Esophagus muscularis mucosa (tissue), 4 donors: ENCODE data around the gene NRK. TPM values are rescaled to one million over a fixed set of nuclear protein-coding genes. Genes with fewer than 3 reads are reported as not detected.
"Not testable (repeated sequence)": the region's sequence is repeated elsewhere in the genome, so short reads cannot be mapped to it uniquely, and the experiment has no call there.

Source experiments
- DNase-seq: peaks from one replicate; pipeline ENCODE4 v3.0.0-alpha.2; 2017; ENCODE audit errors: extremely low spot score
- H3K27ac ChIP-seq, 4 donors: fragments of 200-600 bp; sonication (generic); replicated peaks in 1 of 4; 1 replicate in 3 of 4; 2 replicates in 1 of 4; pipeline ENCODE4 v1.5.1; 2016 to 2019; ENCODE audit warnings: mild to moderate bottlenecking in 1 of 4
- H3K27me3 ChIP-seq, 4 donors: fragments of 200-600 bp; sonication (generic); one replicate each; pipeline versions ENCODE4 v1.5.1 to v1.6.0; 2016 to 2019
- H3K36me3 ChIP-seq, 4 donors: fragments of 200-600 bp; sonication (generic); one replicate each; pipeline ENCODE4 v1.5.1; 2016 to 2019
- H3K4me1 ChIP-seq, 4 donors: fragments of 200-600 bp; sonication (generic); one replicate each; pipeline ENCODE4 v1.5.1; 2016 to 2019
- H3K4me3 ChIP-seq, 4 donors: fragments of 200-600 bp; sonication (generic); 1 replicate in 2 of 4; 2 replicates in 2 of 4; pipeline ENCODE4 v1.5.1; 2016 to 2019; ENCODE audit warnings: mild to moderate bottlenecking in 4 of 4, moderate library complexity in 1 of 4
- H3K9me3 ChIP-seq, 4 donors: fragments of 200-600 bp; sonication (generic); 1 replicate in 3 of 4; 2 replicates in 1 of 4; pipeline ENCODE4 v1.5.1; 2016 to 2019
- EP300 ChIP-seq: sonication (generic); formaldehyde crosslinking; IDR thresholded peaks from one replicate; pipeline ENCODE4 v1.6.1; 2017; ENCODE audit warnings: antibody characterized with exemption
- POLR2A ChIP-seq: fragments of 450-650 bp; IDR thresholded peaks from one replicate; pipeline ENCODE4 v1.6.1; 2017; ENCODE audit warnings: antibody characterized with exemption, moderate library complexity, mild to moderate bottlenecking, low read depth
- POLR2AphosphoS5 ChIP-seq, 2 donors: sonication (generic); formaldehyde crosslinking; IDR thresholded peaks; one replicate each; pipeline ENCODE4 v1.6.1; 2017; ENCODE audit warnings: antibody characterized with exemption in 2 of 2
- WGBS: methylation state at CpG from one replicate; pipeline ENCODE4 v1.1.5; 2018; 5-methylcytosine and 5-hydroxymethylcytosine counted together
- intact Hi-C: fragments of 100-400 bp; cut with DNase I; formaldehyde crosslinking; loops from one replicate; pipeline ENCODE4 v1.15.1; 2023
- total RNA-seq, 4 donors: library from RNA; depleted of rRNA; stranded (reverse); fragments of >200 nt; gene quantifications; one replicate each; pipeline versions ENCODE4 v1.1.0 to v1.2.1, GENCODE V29; 2016
- TF ChIP-seq, protein P1 (sequence below), 3 experiments: fragments of 200-600 bp in 2 of 3; fragments of 450-650 bp in 1 of 3; sonication (generic) in 2 of 3; IDR thresholded peaks; one replicate each; pipeline ENCODE4 v1.5.1; 2017 to 2019; ENCODE audit warnings: antibody characterized with exemption in 3 of 3, mild to moderate bottlenecking in 2 of 3, moderate library complexity in 1 of 3

NRK gene
- total RNA-seq, 4 donors from 2014 or later: 2.7 to 10.8 (median 5.8) TPM

DNA sequence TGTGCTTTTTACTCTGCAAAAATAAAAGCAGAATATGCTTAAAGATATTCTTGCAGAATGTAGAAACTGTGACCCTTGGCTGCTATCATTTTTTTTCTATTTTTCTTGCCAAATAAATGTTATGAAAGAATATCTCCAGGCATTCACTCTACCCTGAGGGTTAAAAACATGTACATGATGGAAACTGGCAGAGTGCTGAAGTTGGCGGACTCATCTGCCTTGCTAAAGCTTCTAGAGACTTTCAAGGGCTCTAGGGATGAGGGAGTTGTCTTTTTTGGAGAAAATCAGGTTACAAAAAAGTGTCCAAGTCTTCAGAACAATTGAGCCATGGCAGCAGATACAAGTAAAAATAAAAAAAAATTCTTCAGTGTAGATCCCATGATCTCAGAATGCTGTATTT, 40.5 kb upstream of the NRK start:
- TF ChIP-seq POLR2A: no peak
- TF ChIP-seq, protein P1, sequence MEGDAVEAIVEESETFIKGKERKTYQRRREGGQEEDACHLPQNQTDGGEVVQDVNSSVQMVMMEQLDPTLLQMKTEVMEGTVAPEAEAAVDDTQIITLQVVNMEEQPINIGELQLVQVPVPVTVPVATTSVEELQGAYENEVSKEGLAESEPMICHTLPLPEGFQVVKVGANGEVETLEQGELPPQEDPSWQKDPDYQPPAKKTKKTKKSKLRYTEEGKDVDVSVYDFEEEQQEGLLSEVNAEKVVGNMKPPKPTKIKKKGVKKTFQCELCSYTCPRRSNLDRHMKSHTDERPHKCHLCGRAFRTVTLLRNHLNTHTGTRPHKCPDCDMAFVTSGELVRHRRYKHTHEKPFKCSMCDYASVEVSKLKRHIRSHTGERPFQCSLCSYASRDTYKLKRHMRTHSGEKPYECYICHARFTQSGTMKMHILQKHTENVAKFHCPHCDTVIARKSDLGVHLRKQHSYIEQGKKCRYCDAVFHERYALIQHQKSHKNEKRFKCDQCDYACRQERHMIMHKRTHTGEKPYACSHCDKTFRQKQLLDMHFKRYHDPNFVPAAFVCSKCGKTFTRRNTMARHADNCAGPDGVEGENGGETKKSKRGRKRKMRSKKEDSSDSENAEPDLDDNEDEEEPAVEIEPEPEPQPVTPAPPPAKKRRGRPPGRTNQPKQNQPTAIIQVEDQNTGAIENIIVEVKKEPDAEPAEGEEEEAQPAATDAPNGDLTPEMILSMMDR (IDR thresholded peaks at IDR 0.05): no peak
- no peak for TF ChIP-seq POLR2AphosphoS5 (IDR thresholded peaks at IDR 0.05)
- TF ChIP-seq EP300: no peak
- H3K36me3 ChIP-seq: no peaks in the 10 kb centered on the region
- intact Hi-C loops: no loop called here
- no peak for DNase-seq
- no peaks in the 10 kb centered on the region for H3K4me1 ChIP-seq
- WGBS: 52% methylated on average over 1 of the region's 1 CpG
- H3K4me3 ChIP-seq: no peak overlapping the region
- no peaks in the 10 kb centered on the region for H3K9me3 ChIP-seq
- no peak overlapping the region for H3K27ac ChIP-seq
- peaks cover 0 to 8% (median 0%) of the 10 kb centered on the region in 4 donors for H3K27me3 ChIP-seq

- H3K27ac ChIP-seq, H3K4me1 ChIP-seq, H3K9me3 ChIP-seq, H3K36me3 ChIP-seq, H3K27me3 ChIP-seq, DNase-seq, H3K4me3 ChIP-seq, intact Hi-C loops: not testable (repeated sequence)
- WGBS: 85% methylated on average over 24 of the region's 26 CpGs
These were observed 25.5 kb upstream of the NRK start for GRCh38 chrX:105796877-105797276.

DNA sequence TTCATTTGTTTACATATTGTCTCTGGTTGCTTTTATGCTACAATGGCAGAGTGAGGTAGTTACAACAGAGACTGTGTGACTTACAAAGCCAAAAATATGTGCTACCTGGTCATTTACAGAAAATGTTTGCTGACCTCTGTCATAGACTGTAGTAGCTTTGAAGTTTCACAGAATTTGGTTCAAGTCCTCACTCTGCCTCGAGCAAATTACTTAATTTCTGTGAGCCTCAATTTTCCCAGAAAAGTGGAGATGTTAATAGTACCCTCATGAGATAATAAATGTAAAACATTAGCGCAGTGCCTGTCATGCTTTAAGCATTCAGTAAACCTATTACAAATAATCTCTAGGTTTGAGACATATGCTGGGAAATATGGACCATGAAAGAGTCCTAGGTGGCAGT, 18.4 kb upstream of the NRK start:
- 65% methylated on average over 2 of the region's 2 CpGs for WGBS
- intact Hi-C loops: no loop called here
- H3K4me3 ChIP-seq: no peak overlapping the region
- DNase-seq: no peak
- no peaks in the 10 kb centered on the region for H3K4me1 ChIP-seq
- no peaks in the 10 kb centered on the region for H3K36me3 ChIP-seq
- TF ChIP-seq EP300 (no peak), POLR2A (no peak), POLR2AphosphoS5 (IDR thresholded peaks at IDR 0.05) (no peak)
- TF ChIP-seq, protein P1 (IDR thresholded peaks at IDR 0.05): no peak
- peaks cover 0 to 11% (median 1%) of the 10 kb centered on the region in 4 donors for H3K9me3 ChIP-seq
- H3K27me3 ChIP-seq: no peaks in the 10 kb centered on the region
- H3K27ac ChIP-seq: no peak overlapping the region

DNA sequence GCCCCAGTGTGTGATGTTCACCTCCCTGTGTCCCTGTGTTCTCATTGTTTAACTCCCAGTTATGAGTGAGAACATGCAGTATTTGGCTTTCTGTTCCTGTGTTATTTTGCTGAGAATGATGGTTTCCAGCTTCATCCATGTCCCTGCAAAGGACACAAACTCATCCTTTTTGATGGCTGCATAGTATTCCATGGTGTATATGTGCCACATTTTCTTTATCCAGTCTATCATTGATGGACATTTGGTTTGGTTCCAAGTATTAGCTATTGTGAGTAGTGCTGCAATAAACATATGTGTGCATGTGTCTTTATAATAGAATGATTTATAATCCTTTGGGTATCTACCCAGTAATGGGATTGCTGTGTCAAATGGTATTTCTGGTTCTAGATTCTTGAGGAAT, 16.7 kb upstream of the NRK start:
- intact Hi-C loops, DNase-seq, H3K27me3 ChIP-seq, H3K4me3 ChIP-seq, H3K27ac ChIP-seq, H3K36me3 ChIP-seq, H3K4me1 ChIP-seq: not testable (repeated sequence)
- H3K9me3 ChIP-seq: peaks cover 0 to 11% (median 1%) of the 10 kb centered on the region in 4 donors

- DNase-seq: no peak
- no peaks in the 10 kb centered on the region for H3K36me3 ChIP-seq
- no peaks in the 10 kb centered on the region for H3K9me3 ChIP-seq
- no peak overlapping the region for H3K27ac ChIP-seq
- 72% methylated on average over 2 of the region's 2 CpGs for WGBS
- H3K4me3 ChIP-seq: no peak overlapping the region
- peaks cover 0 to 3% (median under 1%) of the 10 kb centered on the region in 4 donors for H3K4me1 ChIP-seq
- peaks cover 0 to 21% (median 10%) of the 10 kb centered on the region in 4 donors for H3K27me3 ChIP-seq
- TF ChIP-seq POLR2A (no peak), EP300 (no peak), POLR2AphosphoS5 (IDR thresholded peaks at IDR 0.05) (no peak)
- TF ChIP-seq, protein P1 (IDR thresholded peaks at IDR 0.05): no peak
- intact Hi-C loops: no loop called here
These were observed 5.8 kb upstream of the NRK start for GRCh38 chrX:105816517-105816916.

DNA sequence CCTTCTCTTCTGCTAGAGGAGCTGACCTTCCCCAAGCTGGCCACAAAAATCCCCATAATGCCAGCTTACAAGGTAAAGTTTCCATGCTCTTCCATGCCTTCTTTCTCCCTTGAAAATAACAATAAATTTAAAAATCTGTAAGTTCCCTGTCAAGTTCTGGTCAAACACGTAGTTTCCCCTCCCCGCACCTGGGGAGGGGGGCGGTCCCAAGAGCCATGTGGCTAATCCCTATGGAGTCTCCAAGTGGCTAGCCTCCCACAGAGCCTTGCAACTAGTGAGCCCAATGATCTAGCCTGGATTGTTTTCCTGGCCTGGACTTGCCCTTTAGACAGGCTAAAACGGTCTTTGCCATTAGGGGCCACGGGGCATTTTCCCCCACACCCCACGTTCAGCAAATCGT, 2.1 kb upstream of the NRK start:
- no peaks in the 10 kb centered on the region for H3K9me3 ChIP-seq
- H3K27me3 ChIP-seq: peaks cover 0 to 39% (median 15%) of the 10 kb centered on the region in 4 donors
- DNase-seq: no peak
- no peak overlapping the region for H3K27ac ChIP-seq
- TF ChIP-seq EP300 (no peak), POLR2A (no peak), POLR2AphosphoS5 (IDR thresholded peaks at IDR 0.05) (no peak)
- TF ChIP-seq, protein P1 (IDR thresholded peaks at IDR 0.05): no peak
- H3K4me1 ChIP-seq: peaks cover 0 to 17% (median 13%) of the 10 kb centered on the region in 4 donors
- intact Hi-C loops: no loop called here
- no peaks in the 10 kb centered on the region for H3K36me3 ChIP-seq
- WGBS: 39% methylated on average over 7 of the region's 7 CpGs
- H3K4me3 ChIP-seq: no peak overlapping the region
